NCI-H146 (cell line): ENCODE measurements around the gene WHRN.

Experiments used
- DNase-seq: peaks from one replicate; lab custom pipeline; 2025; lab: John Stamatoyannopoulos, UW

WHRN gene

GRCh38 chr9:114491430-114492003 lies 13.8 kb downstream of the WHRN start:
- DNase-seq, result no peak

- no peak for DNase-seq
Observed at GRCh38 chr9:114489928-114490327, 15.3 kb downstream of the WHRN start.

DNA sequence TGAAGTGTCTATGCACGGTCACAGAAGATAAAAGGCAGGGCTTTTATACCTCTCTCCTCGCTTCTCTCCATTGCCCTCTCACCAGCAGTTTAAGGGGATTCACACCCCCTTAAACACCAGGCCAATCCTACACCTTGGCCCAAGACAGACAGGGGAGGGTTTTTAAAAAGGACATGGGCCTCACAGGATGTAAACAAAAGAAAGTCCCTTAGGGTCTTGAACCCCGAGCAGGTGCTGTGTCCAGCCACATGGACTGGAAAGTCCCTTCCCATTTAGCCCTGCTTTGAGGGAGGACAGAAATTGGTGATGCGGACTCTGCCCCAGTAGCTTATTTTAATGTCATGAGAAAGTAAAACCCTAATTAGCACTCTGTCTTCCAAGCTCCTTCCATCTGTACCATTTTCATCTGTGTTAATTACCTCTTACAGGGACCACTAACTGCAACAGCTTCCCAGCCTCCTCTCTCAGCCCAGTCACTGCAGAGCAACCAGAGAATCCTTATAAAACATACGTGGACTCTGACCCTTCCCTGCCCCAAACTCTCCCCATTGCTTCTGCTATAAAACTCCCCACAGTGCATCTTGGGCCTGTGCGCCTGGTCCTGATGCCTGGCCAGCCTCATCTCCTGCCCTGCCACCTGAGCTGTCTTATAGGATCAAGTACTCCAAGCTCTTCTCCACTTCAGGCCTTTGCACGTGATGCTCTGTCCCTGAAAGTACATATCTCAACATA lies 16.7 kb downstream of the WHRN start:
- DNase-seq, result no peak

DNA sequence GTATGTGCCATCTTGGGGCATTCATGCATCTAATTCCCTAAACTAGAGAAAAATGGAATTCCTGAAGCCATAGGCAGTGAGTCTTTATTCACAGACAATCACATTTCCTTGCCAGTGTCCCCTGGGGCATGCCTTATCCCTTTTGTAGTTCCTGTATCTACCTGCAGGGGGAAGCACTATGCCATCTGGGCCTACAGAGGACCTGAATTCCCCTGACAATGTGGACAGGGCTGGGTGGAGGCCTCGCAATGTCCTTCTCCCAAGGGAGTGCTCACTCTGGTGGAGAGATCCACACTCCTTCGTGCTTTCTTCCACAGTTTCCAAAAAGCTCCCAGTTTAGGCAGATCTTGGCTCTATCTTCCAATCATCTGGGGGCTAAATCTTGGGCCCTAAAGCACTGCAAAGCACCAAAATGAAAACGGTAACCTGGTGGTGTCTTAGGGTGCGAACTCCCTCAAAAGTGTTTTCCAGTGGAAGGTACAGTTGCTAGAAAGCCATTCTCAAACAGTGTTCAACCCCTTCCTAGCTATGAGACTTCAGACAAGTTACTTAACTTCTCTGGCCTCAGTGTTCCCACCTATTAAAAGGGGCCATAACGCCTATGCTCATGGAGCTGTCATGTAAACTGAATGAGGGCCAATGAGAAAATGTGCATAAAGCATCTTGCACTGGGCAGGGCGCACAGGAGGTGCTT lies 17.5 kb downstream of the WHRN start:
- DNase-seq, result peak; percentile 46

DNA sequence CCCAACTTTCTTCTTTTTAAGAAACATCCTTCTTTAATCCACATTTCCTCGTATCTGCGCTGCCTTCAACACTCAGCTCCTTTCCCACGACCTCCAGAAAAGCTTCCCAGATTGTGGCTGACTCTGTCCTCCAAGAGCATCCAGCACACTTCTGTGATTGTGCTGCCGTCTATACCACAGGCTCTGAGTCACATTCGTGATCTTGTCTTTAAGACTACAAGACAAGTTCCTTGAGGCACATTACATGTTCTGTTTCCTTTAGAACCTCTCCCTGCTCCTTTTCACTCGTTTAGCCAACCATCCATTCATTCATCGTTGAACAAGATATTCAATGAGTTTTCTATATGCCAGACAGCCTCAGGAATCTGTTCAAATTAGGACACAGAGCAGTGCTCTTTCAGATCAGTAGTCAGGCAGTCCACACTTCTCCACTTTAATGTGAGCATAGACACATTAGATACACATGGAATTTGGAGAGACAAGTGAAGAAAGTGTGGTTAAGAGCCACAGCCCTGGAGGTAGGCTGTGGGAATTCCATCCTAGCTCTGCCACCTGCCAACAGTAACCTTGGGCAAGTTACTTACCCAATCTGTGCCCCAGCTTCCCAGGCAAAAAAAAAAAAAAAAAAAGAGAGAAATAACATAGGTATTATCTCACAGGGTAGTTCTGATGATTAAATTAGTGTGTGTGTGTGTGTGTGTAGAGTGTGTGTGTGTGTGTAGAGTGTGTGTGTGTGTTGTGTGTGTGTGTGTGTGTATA lies 18.9 kb downstream of the WHRN start:
- no peak for DNase-seq

GRCh38 chr9:114484854-114485443 lies 20.3 kb downstream of the WHRN start:
- no peak for DNase-seq

DNA sequence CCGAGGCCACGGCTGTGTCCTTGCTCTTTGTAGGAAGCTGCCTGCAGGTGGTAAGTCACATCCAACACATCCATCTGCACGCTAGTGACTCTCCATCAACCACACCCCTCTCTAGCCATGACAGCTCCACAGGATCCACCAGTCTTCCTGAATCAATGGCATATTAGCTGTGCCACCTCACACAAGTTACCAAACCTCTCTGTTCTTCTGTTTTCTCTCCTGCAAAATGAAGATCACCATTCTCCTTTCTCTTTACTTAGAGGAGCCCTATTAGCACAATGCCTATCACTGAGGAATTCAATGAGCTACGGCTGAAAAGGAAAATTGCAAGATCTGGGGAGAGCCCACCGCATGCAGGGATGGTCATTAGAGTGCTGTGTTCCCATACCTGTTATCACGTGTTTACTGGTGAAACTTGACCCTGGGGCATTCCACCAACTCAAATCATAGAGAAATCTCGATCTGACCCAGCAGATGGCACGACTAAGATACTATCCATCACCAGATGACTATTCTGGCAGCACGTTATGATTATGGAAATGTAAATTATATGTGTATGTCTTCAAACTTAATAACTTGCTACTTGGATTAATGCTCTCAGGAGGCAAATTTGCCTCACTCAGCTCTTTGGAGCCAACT lies 20.9 kb downstream of the WHRN start:
- DNase-seq, result no peak

DNA sequence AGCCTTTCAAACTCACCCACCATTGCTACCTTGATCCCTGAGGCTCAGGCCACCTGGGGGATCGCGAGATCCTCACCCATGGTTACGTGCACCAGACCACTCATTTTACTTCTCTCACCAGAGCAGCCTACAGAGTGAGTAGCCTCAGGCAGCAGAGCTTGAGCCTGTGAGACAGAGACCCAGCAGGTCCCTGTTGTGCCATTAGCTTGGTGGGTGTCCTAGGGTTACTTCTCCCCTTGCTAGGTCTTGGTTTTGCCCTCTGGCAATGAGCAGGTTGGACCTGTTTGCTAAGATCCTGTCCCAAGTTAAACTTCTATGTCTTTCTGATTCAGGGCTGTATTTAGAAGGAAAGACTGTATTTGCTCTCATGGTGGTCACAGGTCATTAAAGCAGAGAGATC lies 21.8 kb downstream of the WHRN start:
- peak; percentile 8 for DNase-seq

GRCh38 chr9:114482593-114482992 lies 22.7 kb downstream of the WHRN start:
- DNase-seq, result no peak

DNA sequence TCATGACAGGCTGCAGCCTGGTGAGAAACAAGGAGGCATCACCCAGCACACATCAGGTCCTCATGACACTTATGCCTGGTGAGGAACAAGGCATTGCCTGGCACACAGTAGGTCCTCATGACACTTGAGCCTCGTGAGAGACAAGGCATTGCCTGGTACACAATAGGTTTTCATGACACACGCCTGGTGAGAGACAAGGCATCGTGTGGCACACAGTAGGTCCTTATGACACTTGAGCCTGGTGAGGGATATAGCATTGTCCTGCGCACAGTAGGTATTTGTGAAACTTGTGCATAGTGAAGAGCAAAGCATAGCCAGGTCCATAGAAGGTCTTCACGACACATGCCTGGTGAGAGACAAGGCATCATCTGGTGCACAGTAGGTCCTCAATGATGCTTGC lies 23.5 kb downstream of the WHRN start:
- DNase-seq, result no peak

- no peak for DNase-seq
Observed at GRCh38 chr9:114480746-114481435, 24.4 kb downstream of the WHRN start.

DNA sequence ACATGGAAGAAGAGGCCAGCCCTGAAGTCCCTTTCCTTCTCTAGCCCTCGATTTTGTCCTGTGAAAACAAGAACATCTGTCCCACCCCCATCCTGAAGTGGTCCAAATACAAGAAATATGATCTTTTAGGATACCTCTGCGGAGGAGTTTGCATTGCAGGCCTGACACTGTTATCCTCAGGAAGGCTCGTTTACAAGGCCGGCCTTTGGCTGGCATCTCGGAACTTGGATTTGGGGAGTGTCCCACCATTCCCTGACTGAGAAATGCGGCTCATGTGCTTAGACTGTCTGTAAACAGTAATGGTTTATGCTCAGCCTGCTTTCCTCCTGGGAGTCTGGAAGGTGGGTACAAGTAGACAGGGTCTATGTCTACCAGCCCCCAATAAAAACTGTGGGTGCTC lies 26.4 kb downstream of the WHRN start:
- DNase-seq, result no peak

GRCh38 chr9:114478459-114478858 lies 26.8 kb downstream of the WHRN start:
- DNase-seq, result no peak

- DNase-seq, result no peak
Observed at GRCh38 chr9:114477642-114478041, 27.6 kb downstream of the WHRN start.

GRCh38 chr9:114476891-114477469 lies 28.3 kb downstream of the WHRN start:
- no peak for DNase-seq

- no peak for DNase-seq
Observed at GRCh38 chr9:114475412-114476135, 29.7 kb downstream of the WHRN start.

- no peak for DNase-seq
Observed at GRCh38 chr9:114474425-114474824, 30.8 kb downstream of the WHRN start.

DNA sequence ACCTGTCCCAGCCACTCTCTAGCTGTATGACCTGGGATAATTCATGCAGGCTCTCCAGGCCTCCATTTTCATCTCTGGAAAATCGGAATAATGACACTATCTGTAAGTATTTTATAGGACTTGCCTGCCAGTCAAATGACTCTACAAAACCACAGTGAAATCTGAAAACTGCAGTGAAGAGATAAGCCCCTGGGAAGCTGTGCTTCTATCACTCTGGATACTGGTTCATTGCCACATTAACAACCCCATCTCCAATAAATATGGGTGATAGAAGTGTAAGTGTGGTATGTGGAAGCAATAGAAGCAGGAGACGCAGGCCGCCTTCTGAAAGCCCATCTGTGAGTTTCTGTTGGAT lies 31.8 kb downstream of the WHRN start:
- DNase-seq, result no peak

DNA sequence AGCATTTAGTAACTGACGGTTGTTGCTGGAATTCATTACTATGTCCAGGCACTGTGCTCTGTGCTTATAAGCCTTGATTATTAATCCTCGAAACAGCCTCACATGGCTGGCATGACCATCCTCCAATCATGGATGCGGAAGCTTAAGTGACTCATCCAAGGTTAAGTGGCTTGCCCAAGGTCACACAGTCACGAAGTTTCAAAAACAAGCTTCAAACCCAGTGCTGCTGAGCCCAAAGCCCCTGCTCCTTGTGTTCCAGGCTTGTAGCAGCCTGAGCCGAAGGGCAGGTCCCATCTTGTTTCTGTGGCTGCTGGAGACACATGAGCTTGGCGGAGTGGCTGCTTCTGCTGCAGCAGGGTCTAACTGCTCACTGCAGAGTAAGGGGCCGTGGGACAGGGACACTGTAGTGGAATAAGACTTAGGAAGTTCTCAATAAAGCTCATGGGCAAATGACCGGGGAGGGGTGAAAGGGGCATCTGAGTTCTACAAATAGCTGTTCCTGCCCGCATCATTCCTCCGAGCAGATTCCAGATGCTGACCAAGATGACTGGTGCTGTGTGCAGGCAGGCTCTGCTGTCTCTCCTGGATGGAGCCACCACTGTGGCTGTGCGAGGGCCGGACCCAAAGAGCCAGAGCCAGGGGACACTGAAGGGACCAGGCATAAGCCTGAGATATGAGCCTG lies 32.4 kb downstream of the WHRN start:
- DNase-seq, result no peak

DNA sequence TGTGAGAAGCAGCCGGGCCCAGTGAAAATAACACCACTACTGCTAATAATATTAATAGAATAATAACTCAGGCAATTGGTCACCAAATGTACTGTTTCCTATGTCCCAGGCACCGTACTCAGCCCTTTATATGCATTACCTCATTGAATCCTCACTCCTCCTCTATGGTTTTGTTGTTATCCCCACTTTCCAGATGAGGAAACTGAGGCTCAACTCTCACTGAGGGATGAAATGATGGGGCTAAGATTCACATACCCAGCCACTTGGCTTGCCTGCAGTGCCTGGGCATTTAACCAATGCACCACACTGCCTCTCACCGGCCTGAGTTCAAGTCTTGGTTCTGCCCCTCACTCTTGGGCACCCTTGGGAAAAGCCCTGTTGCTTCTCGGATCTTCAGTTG lies 34.1 kb downstream of the WHRN start:
- DNase-seq, result no peak
